ENCODE measurements around the gene SUCLG2.

DNA sequence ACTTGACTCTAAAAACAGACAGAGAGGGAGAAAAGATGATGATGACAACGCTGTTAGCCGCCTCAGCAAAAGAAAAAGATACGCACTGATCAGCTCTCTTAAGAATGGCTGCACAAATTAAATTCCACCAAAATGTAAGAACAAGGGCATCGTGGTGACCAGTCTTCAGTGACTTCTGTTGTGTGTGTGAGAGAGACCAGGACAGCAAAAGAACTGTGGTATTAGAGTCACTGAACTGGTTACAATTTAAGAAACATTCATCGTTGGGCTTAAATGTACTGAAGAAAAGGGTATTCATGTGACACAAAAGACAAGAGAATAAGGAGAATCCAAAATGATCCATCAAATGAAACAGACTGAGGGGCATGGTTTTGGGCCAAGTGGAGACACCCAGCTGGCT lies 86.5 kb downstream of the SUCLG2 start:
- TF ChIP-seq, protein P1, sequence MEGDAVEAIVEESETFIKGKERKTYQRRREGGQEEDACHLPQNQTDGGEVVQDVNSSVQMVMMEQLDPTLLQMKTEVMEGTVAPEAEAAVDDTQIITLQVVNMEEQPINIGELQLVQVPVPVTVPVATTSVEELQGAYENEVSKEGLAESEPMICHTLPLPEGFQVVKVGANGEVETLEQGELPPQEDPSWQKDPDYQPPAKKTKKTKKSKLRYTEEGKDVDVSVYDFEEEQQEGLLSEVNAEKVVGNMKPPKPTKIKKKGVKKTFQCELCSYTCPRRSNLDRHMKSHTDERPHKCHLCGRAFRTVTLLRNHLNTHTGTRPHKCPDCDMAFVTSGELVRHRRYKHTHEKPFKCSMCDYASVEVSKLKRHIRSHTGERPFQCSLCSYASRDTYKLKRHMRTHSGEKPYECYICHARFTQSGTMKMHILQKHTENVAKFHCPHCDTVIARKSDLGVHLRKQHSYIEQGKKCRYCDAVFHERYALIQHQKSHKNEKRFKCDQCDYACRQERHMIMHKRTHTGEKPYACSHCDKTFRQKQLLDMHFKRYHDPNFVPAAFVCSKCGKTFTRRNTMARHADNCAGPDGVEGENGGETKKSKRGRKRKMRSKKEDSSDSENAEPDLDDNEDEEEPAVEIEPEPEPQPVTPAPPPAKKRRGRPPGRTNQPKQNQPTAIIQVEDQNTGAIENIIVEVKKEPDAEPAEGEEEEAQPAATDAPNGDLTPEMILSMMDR (IDR thresholded peaks at IDR 0.05; ENCODE audit: insufficient read depth, low read length): no peak
- TF ChIP-seq POLR2AphosphoS5 (IDR thresholded peaks at IDR 0.05; ENCODE audit: low read depth): no peak

Measured in HL-60 (cell line).